ENCODE data around the gene MKRN2OS. TPM values are rescaled to one million over a fixed set of nuclear protein-coding genes. Genes with fewer than 3 reads are reported as not detected.
A peak's percentile ranks its signal among the peaks of the same experiment; 100 is the strongest.
"Not testable (repeated sequence)": the region's sequence is repeated elsewhere in the genome, so short reads cannot be mapped to it uniquely, and the experiment has no call there.

Gene MKRN2OS
- total RNA-seq, 6 donors from 2014 or later = 0.47 to 1.8 (median 1.00) TPM; not detected in 2

DNA sequence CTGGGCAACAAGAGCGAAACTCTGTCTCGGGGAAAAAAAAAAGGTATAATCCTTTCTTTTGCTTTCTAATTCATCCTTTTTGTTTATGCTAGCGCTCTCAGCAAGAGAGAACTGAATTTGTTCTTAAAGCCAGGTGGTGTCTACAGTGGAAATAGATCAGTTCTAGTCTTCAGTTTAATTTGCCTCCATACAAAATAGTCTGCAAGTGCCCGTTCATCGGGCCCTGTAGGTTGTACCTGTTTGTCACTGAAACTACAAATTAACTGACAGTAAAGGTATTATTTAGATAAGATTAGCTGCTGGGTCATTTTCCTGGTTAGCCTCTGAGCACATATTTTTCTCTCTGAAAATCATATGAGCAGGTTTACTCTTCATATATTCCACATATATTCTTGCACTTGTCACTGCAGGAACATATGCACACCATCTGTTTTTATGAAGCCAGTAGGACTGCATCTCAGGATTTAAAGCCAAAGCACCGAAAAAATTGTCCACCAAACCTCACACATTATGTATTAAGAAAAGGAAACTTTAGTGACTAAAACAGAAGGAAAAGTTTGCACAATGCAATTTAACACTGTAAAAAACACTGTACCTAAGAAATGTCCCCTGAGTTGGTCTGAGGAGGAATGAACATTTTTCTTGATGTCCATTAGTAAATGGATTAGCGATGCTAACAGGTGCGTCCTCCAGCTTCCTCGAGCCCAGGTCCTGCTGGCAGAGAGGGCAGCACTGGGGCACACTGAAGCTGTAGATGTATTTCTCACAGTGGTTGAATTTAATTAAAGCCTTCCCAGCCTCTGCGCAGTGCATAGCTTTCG lies 437 bp downstream of the MKRN2OS start:
- Histone ChIP-seq H3K27me3 (no peaks in the 10 kb centered on the region), H3K36me3 (no peaks in the 10 kb centered on the region), H3K27ac (no peak overlapping the region), H3K9me3 (no peaks in the 10 kb centered on the region), H3K4me3 (peak overlapping the region in 1 of 4 donors; percentile 4), H3K4me1 (no peaks in the 10 kb centered on the region)
- DNase-seq (no peak), ATAC-seq (ENCODE audit: low FRiP score in 2 of 2) (no peak)
- WGBS, 2 donors = 67 to 79% methylated on average over 11 of the region's 11 CpGs
- no peak for TF ChIP-seq CTCF (IDR thresholded peaks at IDR 0.05)

DNA sequence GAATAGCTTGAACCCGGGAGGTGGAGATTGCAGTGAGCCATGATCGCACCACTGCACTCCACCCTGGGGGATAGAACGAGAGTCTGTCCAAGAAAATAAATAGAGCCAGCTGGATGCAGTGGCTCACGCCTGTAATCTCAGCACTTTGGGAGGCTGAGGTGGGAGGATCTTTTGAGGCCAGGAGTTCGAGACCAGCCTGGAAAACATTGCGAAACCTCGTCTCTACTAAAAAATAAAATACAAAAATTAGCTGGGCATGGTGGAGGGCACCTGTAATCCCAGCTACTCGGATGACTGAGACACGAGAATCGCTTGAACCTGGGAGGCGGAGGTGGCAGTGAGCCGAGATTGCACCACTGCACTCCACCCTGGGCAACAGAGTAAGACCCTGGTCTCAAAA lies 1.8 kb downstream of the MKRN2OS start:
- not testable (repeated sequence) for DNase-seq; H3K36me3 ChIP-seq; H3K4me1 ChIP-seq; ATAC-seq (ENCODE audit: low FRiP score in 2 of 2); H3K27me3 ChIP-seq; H3K4me3 ChIP-seq; H3K27ac ChIP-seq; H3K9me3 ChIP-seq
- WGBS, 2 donors = 87% methylated on average over 12 of the region's 12 CpGs

DNA sequence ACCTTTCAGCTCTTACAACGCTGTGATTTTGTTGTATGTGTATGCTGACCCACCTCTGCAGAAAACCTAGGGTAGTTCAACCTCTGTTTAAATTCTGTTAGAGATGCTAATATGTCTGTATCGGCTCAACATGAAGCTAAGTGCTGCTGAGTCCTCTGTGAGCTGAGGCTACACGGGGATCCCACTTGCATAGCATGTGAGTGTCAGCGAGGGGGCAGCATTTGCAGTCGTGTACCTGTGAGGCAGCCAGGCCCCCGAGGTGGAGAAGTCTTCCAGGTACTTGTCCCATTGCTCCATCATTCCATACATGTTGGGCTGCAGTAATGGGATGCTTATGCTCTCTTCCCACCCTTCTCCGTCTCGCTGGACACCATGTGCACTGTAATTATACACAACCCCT lies 3.7 kb downstream of the MKRN2OS start:
- ATAC-seq (ENCODE audit: low FRiP score in 2 of 2) = no peak
- Histone ChIP-seq H3K4me1 (no peaks in the 10 kb centered on the region), H3K9me3 (no peaks in the 10 kb centered on the region), H3K36me3 (peaks cover 0 to 8% (median 0%) of the 10 kb centered on the region in 4 donors), H3K27me3 (no peaks in the 10 kb centered on the region), H3K4me3 (no peak overlapping the region), H3K27ac (no peak overlapping the region)
- TF ChIP-seq POLR2AphosphoS5 (IDR thresholded peaks at IDR 0.05) = no peak
- no peak for TF ChIP-seq POLR2A (IDR thresholded peaks at IDR 0.05)
- no peak for TF ChIP-seq CTCF (IDR thresholded peaks at IDR 0.05)
- no peak for TF ChIP-seq EP300 (IDR thresholded peaks at IDR 0.05)
- WGBS, 2 donors = 78 to 93% methylated on average over 5 to 8 of the region's 8 CpGs
- DNase-seq = no peak

- Histone ChIP-seq H3K9me3 (no peaks in the 10 kb centered on the region), H3K36me3 (peaks cover 0 to 30% (median 6%) of the 10 kb centered on the region in 4 donors), H3K27ac (no peak overlapping the region), H3K27me3 (no peaks in the 10 kb centered on the region), H3K4me3 (no peak overlapping the region), H3K4me1 (no peaks in the 10 kb centered on the region)
- TF ChIP-seq CTCF (IDR thresholded peaks at IDR 0.05) (no peak), POLR2AphosphoS5 (IDR thresholded peaks at IDR 0.05) (no peak), POLR2A (IDR thresholded peaks at IDR 0.05) (no peak), EP300 (IDR thresholded peaks at IDR 0.05) (no peak)
- DNase-seq (no peak), ATAC-seq (ENCODE audit: low FRiP score in 2 of 2) (no peak)
- 88 to 94% methylated on average over 6 of the region's 6 CpGs for WGBS, 2 donors
These were observed 8.9 kb downstream of the MKRN2OS start for GRCh38 chr3:12536423-12536822.

- H3K9me3 ChIP-seq = no peaks in the 10 kb centered on the region
- ATAC-seq (ENCODE audit: low FRiP score in 2 of 2) (no peak), DNase-seq (no peak)
- no peak overlapping the region for H3K27ac ChIP-seq
- no peaks in the 10 kb centered on the region for H3K27me3 ChIP-seq
- H3K4me3 ChIP-seq = no peak overlapping the region
- WGBS, 2 donors = 96 to 98% methylated on average over 5 of the region's 5 CpGs
- no peak for TF ChIP-seq EP300 (IDR thresholded peaks at IDR 0.05)
- TF ChIP-seq POLR2A (IDR thresholded peaks at IDR 0.05) = no peak
- no peak for TF ChIP-seq CTCF (IDR thresholded peaks at IDR 0.05)
- no peak for TF ChIP-seq POLR2AphosphoS5 (IDR thresholded peaks at IDR 0.05)
- no peaks in the 10 kb centered on the region for H3K4me1 ChIP-seq
- peaks cover 5 to 41% (median 13%) of the 10 kb centered on the region in 4 donors for H3K36me3 ChIP-seq
These were observed 13.1 kb downstream of the MKRN2OS start for GRCh38 chr3:12532182-12532581.

Measured in upper lobe of left lung (tissue), 6 donors.